ENCODE results near the gene FTL. TPM values are rescaled to one million over a fixed set of nuclear protein-coding genes. Genes with fewer than 3 reads are reported as not detected.

The FTL gene
- total RNA-seq, 1 experiment from 2014 or later: 1,245 TPM

DNA sequence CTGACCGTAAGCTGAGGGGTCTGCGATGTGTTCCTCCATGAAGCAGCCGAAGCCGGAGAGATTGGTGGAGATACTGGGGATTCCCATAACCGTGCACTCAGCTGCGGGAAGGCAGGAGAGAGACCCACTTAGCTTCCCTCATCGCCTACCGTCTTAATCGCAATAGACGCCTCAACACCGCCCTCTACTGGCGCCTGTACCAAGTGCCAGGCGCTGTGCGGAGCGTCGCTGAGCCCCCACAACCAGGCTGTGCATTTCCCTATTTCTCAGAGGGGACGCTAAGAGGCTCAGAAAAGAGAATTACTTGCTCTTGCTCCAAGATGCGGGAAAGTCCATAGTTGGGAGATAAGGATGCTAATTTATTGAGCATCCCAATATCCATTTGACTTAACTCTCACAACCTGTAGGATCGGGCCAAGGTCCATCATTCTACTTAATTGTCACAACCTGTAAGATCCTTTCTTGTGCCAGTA, 5.8 kb downstream of the FTL start:
- Histone ChIP-seq H4K5ac (ENCODE audit: insufficient read length, low read depth, low read length) (no peak overlapping the region), H3K79me2 (ENCODE audit: insufficient read depth, low read length) (no peaks in the 10 kb centered on the region), H3K79me1 (ENCODE audit: insufficient read depth, low read depth, low read length, poor library complexity, severe bottlenecking) (no peaks in the 10 kb centered on the region), H3K14ac (ENCODE audit: insufficient read depth, low read length) (no peak overlapping the region), H3T11ph (ENCODE audit: low read length) (no peak overlapping the region), H2BK20ac (ENCODE audit: low read depth, low read length, poor library complexity, severe bottlenecking) (no peak overlapping the region), H3K27ac (ENCODE audit: insufficient read length, low read depth, low read length) (no peak overlapping the region), H3K18ac (ENCODE audit: insufficient read length, low read depth, low read length) (no peak overlapping the region), H3K4me2 (ENCODE audit: insufficient read depth, insufficient read length, low read length) (no peak overlapping the region), H3K4me1 (ENCODE audit: insufficient read depth, low read length) (no peaks in the 10 kb centered on the region), H4K91ac (ENCODE audit: insufficient read length, low read depth, low read length) (no peak overlapping the region), H2BK12ac (ENCODE audit: insufficient read length, low read depth, low read length) (no peak overlapping the region), H2BK5ac (ENCODE audit: insufficient read length, low read length) (no peak overlapping the region), H3K9me3 (ENCODE audit: control insufficient read depth, low read depth, low read length) (no peaks in the 10 kb centered on the region), H3K9ac (ENCODE audit: extremely low read depth, insufficient read length, low read length) (no peak overlapping the region), H4K8ac (replicated peaks; ENCODE audit: insufficient read length, low read depth, low read length) (no peak overlapping the region), H3K4ac (ENCODE audit: low read depth, low read length) (no peak overlapping the region), H3K56ac (ENCODE audit: insufficient read length, low read depth, low read length) (no peak overlapping the region), H2BK120ac (ENCODE audit: low read depth, low read length, poor library complexity, severe bottlenecking) (no peak overlapping the region), H2BK15ac (ENCODE audit: low read depth, low read length) (no peak overlapping the region), H3K23me2 (ENCODE audit: insufficient read length, low read depth, low read length, poor library complexity, severe bottlenecking) (peaks cover 4% of the 10 kb centered on the region), H3K27me3 (ENCODE audit: insufficient read depth, low read length) (no peaks in the 10 kb centered on the region), H4K20me1 (ENCODE audit: control insufficient read depth, insufficient read depth, insufficient read length) (peaks cover under 1% of the 10 kb centered on the region), H3K23ac (ENCODE audit: insufficient read length, low read depth, low read length) (no peak overlapping the region), H2AFZ (ENCODE audit: low read length) (no peak overlapping the region), H2AK5ac (ENCODE audit: insufficient read length, low read length) (no peak overlapping the region)
- H3K36me3 Mint-ChIP-seq (ENCODE audit: insufficient read depth in 1 of 3, low read depth in 3 of 3): peaks cover 35 to 62% (median 57%) of the 10 kb centered on the region in 3 experiments; a peak in 6 of 7 replicates
- no peak overlapping the region for H3K27ac Mint-ChIP-seq
- H3K27me3 Mint-ChIP-seq (ENCODE audit: low read depth): no peaks in the 10 kb centered on the region
- peak overlapping the region in 1 of 2 experiments; percentile 40; a peak in 1 of 5 replicates for H3K4me3 Mint-ChIP-seq
- peak; percentile 88 for DNase-seq
- no peaks in the 10 kb centered on the region for H3K9me3 Mint-ChIP-seq
- TF ChIP-seq, protein P1, sequence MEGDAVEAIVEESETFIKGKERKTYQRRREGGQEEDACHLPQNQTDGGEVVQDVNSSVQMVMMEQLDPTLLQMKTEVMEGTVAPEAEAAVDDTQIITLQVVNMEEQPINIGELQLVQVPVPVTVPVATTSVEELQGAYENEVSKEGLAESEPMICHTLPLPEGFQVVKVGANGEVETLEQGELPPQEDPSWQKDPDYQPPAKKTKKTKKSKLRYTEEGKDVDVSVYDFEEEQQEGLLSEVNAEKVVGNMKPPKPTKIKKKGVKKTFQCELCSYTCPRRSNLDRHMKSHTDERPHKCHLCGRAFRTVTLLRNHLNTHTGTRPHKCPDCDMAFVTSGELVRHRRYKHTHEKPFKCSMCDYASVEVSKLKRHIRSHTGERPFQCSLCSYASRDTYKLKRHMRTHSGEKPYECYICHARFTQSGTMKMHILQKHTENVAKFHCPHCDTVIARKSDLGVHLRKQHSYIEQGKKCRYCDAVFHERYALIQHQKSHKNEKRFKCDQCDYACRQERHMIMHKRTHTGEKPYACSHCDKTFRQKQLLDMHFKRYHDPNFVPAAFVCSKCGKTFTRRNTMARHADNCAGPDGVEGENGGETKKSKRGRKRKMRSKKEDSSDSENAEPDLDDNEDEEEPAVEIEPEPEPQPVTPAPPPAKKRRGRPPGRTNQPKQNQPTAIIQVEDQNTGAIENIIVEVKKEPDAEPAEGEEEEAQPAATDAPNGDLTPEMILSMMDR (conservative IDR thresholded peaks at IDR 0.05): peak; percentile 96
- WGBS (ENCODE audit: extremely low coverage, insufficient read length, low lambda C conversion rate): no CpG with 5 or more reads among the region's 19 CpGs
- peaks cover 10 to 28% of the 10 kb centered on the region in 2 experiments for H3K4me1 Mint-ChIP-seq

All from H9 (cell line).